ENCODE data around the gene TAP2. TPM values are rescaled to one million over a fixed set of nuclear protein-coding genes. Genes with fewer than 3 reads are reported as not detected.
A peak's percentile ranks its signal among the peaks of the same experiment; 100 is the strongest.
"Not testable (repeated sequence)": the region's sequence is repeated elsewhere in the genome, so short reads cannot be mapped to it uniquely, and the experiment has no call there.

TAP2 gene
- total and polyA plus RNA-seq, 2 donors (not counting 1 experiment from before 2014, with no cell fraction given) = 66.1 to 126 TPM

DNA sequence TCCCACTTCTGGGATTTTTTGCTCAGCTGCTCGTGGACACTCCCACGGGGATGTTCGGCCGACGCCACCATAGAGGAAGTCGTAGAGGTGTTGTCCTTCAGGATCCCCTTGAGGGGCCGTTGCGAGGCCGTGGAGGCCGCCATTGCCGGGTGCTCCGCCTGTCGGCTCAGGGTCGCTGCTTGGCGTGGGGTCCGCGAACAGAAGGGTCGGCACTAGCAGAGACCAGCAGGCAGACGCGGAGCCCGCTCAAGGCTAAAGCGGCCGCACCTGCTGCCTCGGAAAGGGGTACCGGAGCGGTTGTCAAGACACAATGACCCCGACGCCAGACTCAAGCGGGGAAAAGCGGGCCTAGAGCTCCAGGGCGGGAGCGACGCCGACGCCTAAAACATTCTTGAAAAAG is 41.2 kb upstream of the TAP2 start:
- Histone ChIP-seq H3K9me3 (ENCODE audit: control extremely low read depth in 1 of 3, control insufficient read depth in 2 of 3, insufficient read depth in 1 of 3, low read length in 2 of 3) (peaks cover 0 to 5% (median 0%) of the 10 kb centered on the region in 3 donors), H3K9ac (ENCODE audit: low read length) (no peak overlapping the region), H3K27me3 (replicated peaks in 1 of 4; ENCODE audit: control extremely low read depth in 1 of 4, control insufficient read depth in 3 of 4, insufficient read depth in 4 of 4, low read length in 3 of 4) (peaks cover 0 to 6% (median 0%) of the 10 kb centered on the region in 4 experiments), H2AFZ (ENCODE audit: insufficient read depth, low read depth, low read length, poor library complexity, severe bottlenecking) (peak overlapping the region; percentile 34), H4K20me1 (ENCODE audit: control insufficient read depth, insufficient read depth, low read length, poor library complexity, severe bottlenecking) (no peaks in the 10 kb centered on the region), H3K4me1 (ENCODE audit: control insufficient read depth in 2 of 2, insufficient read depth in 2 of 2, low read length in 2 of 2) (peaks cover 10 to 12% of the 10 kb centered on the region in 2 donors), H3K36me3 (replicated peaks in 1 of 2; ENCODE audit: control extremely low read depth in 1 of 2, control insufficient read depth in 1 of 2, extremely low read depth in 1 of 2, insufficient read depth in 2 of 2, low read length in 1 of 2) (no peaks in the 10 kb centered on the region), H3K27ac (ENCODE audit: low read length in 2 of 2) (no peak overlapping the region), H3K4me3 (ENCODE audit: control extremely low read depth in 1 of 5, extremely low read depth in 1 of 5, insufficient read depth in 1 of 5, low read depth in 2 of 5, low read length in 4 of 5) (peak overlapping the region in 3 of 5 experiments; percentile 13 to 41 (median 25)), H3K4me2 (replicated peaks; ENCODE audit: low read depth, low read length, poor library complexity, severe bottlenecking) (peak overlapping the region; percentile 44), H3K79me2 (ENCODE audit: control insufficient read depth, insufficient read depth, low read length) (no peaks in the 10 kb centered on the region)
- Mint-ChIP-seq H3K4me1 (peaks cover 19% of the 10 kb centered on the region), H3K4me3 (peak overlapping the region; percentile 79), H3K27ac (no peak overlapping the region), H3K27me3 (peaks cover 3% of the 10 kb centered on the region), H3K9me3 (ENCODE audit: insufficient read depth) (no peaks in the 10 kb centered on the region)
- ChIA-PET POLR2A (interaction anchor here (1.0 to 1.3 kb wide), 2 partner anchors 11 to 92 kb away, joined by 3 to 4 read pairs; no protein-coding TSS in a partner anchor), CTCF (interaction anchor here (1.3 to 14.6 kb wide), 6 partner anchors 11 to 270 kb away, joined by 3 to 305 read pairs (median 6); partner anchors contain the start of gene HLA-DMB)
- ATAC-seq (ENCODE audit: low read depth) (no peak), DNase-seq (no peak)
- WGBS (ENCODE audit: insufficient coverage) = 72% methylated on average over 33 of the region's 35 CpGs
- TF ChIP-seq, protein P1, sequence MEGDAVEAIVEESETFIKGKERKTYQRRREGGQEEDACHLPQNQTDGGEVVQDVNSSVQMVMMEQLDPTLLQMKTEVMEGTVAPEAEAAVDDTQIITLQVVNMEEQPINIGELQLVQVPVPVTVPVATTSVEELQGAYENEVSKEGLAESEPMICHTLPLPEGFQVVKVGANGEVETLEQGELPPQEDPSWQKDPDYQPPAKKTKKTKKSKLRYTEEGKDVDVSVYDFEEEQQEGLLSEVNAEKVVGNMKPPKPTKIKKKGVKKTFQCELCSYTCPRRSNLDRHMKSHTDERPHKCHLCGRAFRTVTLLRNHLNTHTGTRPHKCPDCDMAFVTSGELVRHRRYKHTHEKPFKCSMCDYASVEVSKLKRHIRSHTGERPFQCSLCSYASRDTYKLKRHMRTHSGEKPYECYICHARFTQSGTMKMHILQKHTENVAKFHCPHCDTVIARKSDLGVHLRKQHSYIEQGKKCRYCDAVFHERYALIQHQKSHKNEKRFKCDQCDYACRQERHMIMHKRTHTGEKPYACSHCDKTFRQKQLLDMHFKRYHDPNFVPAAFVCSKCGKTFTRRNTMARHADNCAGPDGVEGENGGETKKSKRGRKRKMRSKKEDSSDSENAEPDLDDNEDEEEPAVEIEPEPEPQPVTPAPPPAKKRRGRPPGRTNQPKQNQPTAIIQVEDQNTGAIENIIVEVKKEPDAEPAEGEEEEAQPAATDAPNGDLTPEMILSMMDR (IDR thresholded peaks at IDR 0.05) = no peak
- no peak for TF ChIP-seq EZH2 (IDR thresholded peaks at IDR 0.05; ENCODE audit: borderline replicate concordance, insufficient read depth, low read depth, low read length, poor library complexity, severe bottlenecking)
- intact Hi-C loops (cut with micrococcal nuclease) = no loop called here

DNA sequence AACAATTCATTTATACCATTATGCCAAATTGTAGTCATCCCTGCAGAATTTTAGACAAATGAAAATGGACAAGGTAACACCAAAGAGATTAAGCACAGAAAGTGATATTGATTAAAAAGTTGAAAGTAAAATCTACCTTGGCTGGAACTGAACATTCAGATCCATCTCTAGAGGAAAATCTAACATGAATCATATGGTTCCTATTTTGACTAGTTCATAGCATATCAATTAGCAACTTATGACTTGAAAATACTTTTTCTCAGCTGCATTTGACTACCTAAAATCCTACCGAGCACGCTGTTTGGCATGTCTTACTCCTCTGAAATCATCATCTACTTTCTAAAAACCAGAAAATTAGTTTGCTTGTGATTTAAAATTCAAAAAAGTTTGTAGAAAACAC is 38.1 kb upstream of the TAP2 start:
- H3K27ac Mint-ChIP-seq = no peak overlapping the region
- peaks cover 3% of the 10 kb centered on the region for H3K27me3 Mint-ChIP-seq
- POLR2A ChIA-PET = no interaction called here
- Histone ChIP-seq H3K9ac (ENCODE audit: low read length) (no peak overlapping the region), H3K4me2 (replicated peaks; ENCODE audit: low read depth, low read length, poor library complexity, severe bottlenecking) (no peak overlapping the region), H3K4me3 (ENCODE audit: control extremely low read depth in 1 of 5, extremely low read depth in 1 of 5, insufficient read depth in 1 of 5, low read depth in 2 of 5, low read length in 4 of 5) (no peak overlapping the region), H3K4me1 (ENCODE audit: control insufficient read depth in 2 of 2, insufficient read depth in 2 of 2, low read length in 2 of 2) (peaks cover 9 to 12% of the 10 kb centered on the region in 2 donors), H3K27me3 (replicated peaks in 1 of 4; ENCODE audit: control extremely low read depth in 1 of 4, control insufficient read depth in 3 of 4, insufficient read depth in 4 of 4, low read length in 3 of 4) (peaks cover 0 to 6% (median 0%) of the 10 kb centered on the region in 4 experiments), H4K20me1 (ENCODE audit: control insufficient read depth, insufficient read depth, low read length, poor library complexity, severe bottlenecking) (no peaks in the 10 kb centered on the region), H3K9me3 (ENCODE audit: control extremely low read depth in 1 of 3, control insufficient read depth in 2 of 3, insufficient read depth in 1 of 3, low read length in 2 of 3) (peaks cover 0 to 9% (median 0%) of the 10 kb centered on the region in 3 donors), H3K27ac (ENCODE audit: low read length in 2 of 2) (no peak overlapping the region), H2AFZ (ENCODE audit: insufficient read depth, low read depth, low read length, poor library complexity, severe bottlenecking) (no peak overlapping the region), H3K79me2 (ENCODE audit: control insufficient read depth, insufficient read depth, low read length) (no peaks in the 10 kb centered on the region), H3K36me3 (replicated peaks in 1 of 2; ENCODE audit: control extremely low read depth in 1 of 2, control insufficient read depth in 1 of 2, extremely low read depth in 1 of 2, insufficient read depth in 2 of 2, low read length in 1 of 2) (no peaks in the 10 kb centered on the region)
- H3K4me3 Mint-ChIP-seq = no peak overlapping the region
- ATAC-seq (ENCODE audit: low read depth) = no peak
- H3K4me1 Mint-ChIP-seq = peaks cover 18% of the 10 kb centered on the region
- no CpG with 5 or more reads among the region's 2 CpGs for WGBS (ENCODE audit: insufficient coverage)
- H3K9me3 Mint-ChIP-seq (ENCODE audit: insufficient read depth) = no peaks in the 10 kb centered on the region
- intact Hi-C loops (cut with micrococcal nuclease) = no loop called here
- TF ChIP-seq, protein P1 (IDR thresholded peaks at IDR 0.05) = no peak
- TF ChIP-seq EZH2 (IDR thresholded peaks at IDR 0.05; ENCODE audit: borderline replicate concordance, insufficient read depth, low read depth, low read length, poor library complexity, severe bottlenecking) = no peak
- CTCF ChIA-PET = interaction anchor here (0.8 to 14.6 kb wide), 6 partner anchors 8 to 185 kb away, joined by 3 to 305 read pairs (median 3); no protein-coding TSS in a partner anchor
- no peak for DNase-seq

DNA sequence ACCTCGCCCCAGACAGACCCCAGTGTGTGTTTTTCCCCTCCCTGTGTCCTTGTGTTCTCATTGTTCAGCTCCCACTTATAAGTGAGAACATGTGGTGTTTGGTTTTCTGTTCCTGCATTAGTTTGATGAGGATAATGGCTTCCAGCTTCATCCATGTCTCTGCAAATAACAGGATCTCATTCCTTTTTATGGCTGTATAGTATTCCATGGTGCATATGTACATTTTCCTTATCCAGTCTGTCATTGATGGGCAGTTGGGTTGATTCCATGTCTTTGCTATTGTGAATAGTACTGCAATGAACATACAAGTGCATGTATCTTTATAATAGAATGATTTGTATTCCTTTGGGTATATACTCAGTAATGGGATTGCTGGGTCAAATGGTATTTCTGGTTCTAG is 35.4 kb upstream of the TAP2 start:
- not testable (repeated sequence) for H3K4me1 Mint-ChIP-seq

More for the DNA sequence above, 35.4 kb upstream of the TAP2 start:
- H3K27ac ChIP-seq (ENCODE audit: low read length in 2 of 2); H3K9ac ChIP-seq (ENCODE audit: low read length); intact Hi-C loops (cut with micrococcal nuclease); H3K27ac Mint-ChIP-seq; H3K27me3 Mint-ChIP-seq; H3K4me2 ChIP-seq (replicated peaks; ENCODE audit: low read depth, low read length, poor library complexity, severe bottlenecking); H3K27me3 ChIP-seq (replicated peaks in 1 of 4; ENCODE audit: control extremely low read depth in 1 of 4, control insufficient read depth in 3 of 4, insufficient read depth in 4 of 4, low read length in 3 of 4); H3K36me3 ChIP-seq (replicated peaks in 1 of 2; ENCODE audit: control extremely low read depth in 1 of 2, control insufficient read depth in 1 of 2, extremely low read depth in 1 of 2, insufficient read depth in 2 of 2, low read length in 1 of 2); H3K9me3 ChIP-seq (ENCODE audit: control extremely low read depth in 1 of 3, control insufficient read depth in 2 of 3, insufficient read depth in 1 of 3, low read length in 2 of 3); H2AFZ ChIP-seq (ENCODE audit: insufficient read depth, low read depth, low read length, poor library complexity, severe bottlenecking); H3K9me3 Mint-ChIP-seq (ENCODE audit: insufficient read depth); H3K4me3 Mint-ChIP-seq; H3K4me1 ChIP-seq (ENCODE audit: control insufficient read depth in 2 of 2, insufficient read depth in 2 of 2, low read length in 2 of 2); ATAC-seq (ENCODE audit: low read depth); DNase-seq; H3K79me2 ChIP-seq (ENCODE audit: control insufficient read depth, insufficient read depth, low read length); H4K20me1 ChIP-seq (ENCODE audit: control insufficient read depth, insufficient read depth, low read length, poor library complexity, severe bottlenecking); H3K4me3 ChIP-seq (ENCODE audit: control extremely low read depth in 1 of 5, extremely low read depth in 1 of 5, insufficient read depth in 1 of 5, low read depth in 2 of 5, low read length in 4 of 5): not testable (repeated sequence)
- POLR2A ChIA-PET = interaction anchor here (1.5 kb wide), 1 partner anchor 36 kb away, joined by 4 read pairs; the partner anchor contains the start of gene TAP2
- CTCF ChIA-PET = interaction anchor here (0.7 to 9.6 kb wide), 4 partner anchors 36 to 460 kb away, joined by 3 to 103 read pairs (median 5); partner anchors contain the start of gene TAP2
- no CpG with 5 or more reads among the region's 1 CpG for WGBS (ENCODE audit: insufficient coverage)
